Activated CD8-positive, alpha-beta memory T cell treated with anti-CD3 and anti-CD28 coated beads, Interleukin-2, amount 10 ng/mL, durations not matched to agents 7 days and 5 days (primary cell): ENCODE measurements around the gene TMPRSS2. TPM values are rescaled to one million over a fixed set of nuclear protein-coding genes. Genes with fewer than 3 reads are reported as not detected.

ENCODE experiments used
- ATAC-seq: fragments of 150-1000 bp; cut with Tn5 transposase; one replicate; pipeline ENCODE4 v1.10.0; 2021; ENCODE audit warnings: moderate library complexity
- CTCF ChIA-PET: fragments of 350-600 bp; sonication (Branson Sonifier 250); formaldehyde crosslinking; loops from one replicate; lab custom pipeline; 2021; ENCODE audit warnings: antibody characterized with exemption; lab: Charles Lee
- DNase-seq: peaks from one replicate; pipeline ENCODE4 v3.0.0-alpha.2; 2020
- H3K27ac Mint-ChIP-seq: one replicate; pipeline ENCODE4 v1.8.0; 2021; ENCODE audit warnings: mild to moderate bottlenecking, mixed read lengths
- H3K27me3 Mint-ChIP-seq: one replicate; pipeline ENCODE4 v1.8.0; 2021; ENCODE audit warnings: mixed read lengths
- H3K36me3 Mint-ChIP-seq: one replicate; pipeline ENCODE4 v1.8.0; 2021; ENCODE audit warnings: mild to moderate bottlenecking, mixed read lengths
- H3K4me1 Mint-ChIP-seq: one replicate; pipeline ENCODE4 v1.8.0; 2021; ENCODE audit warnings: mixed read lengths
- H3K4me3 Mint-ChIP-seq: one replicate; pipeline ENCODE4 v1.8.0; 2021; ENCODE audit warnings: mild to moderate bottlenecking, moderate library complexity, mixed read lengths
- H3K9me3 Mint-ChIP-seq: one replicate; pipeline ENCODE4 v1.8.0; 2022; ENCODE audit warnings: low read depth, mixed read lengths
- total RNA-seq, 2 experiments: library from RNA; stranded (reverse); gene quantifications; one replicate each; pipeline ENCODE4 v1.2.3, GENCODE V29; 2021

Gene TMPRSS2
- total RNA-seq, 2 experiments from 2014 or later: not detected

- no peak for ATAC-seq
- Mint-ChIP-seq H3K4me3 (no peak overlapping the region), H3K36me3 (peaks cover 21% of the 10 kb centered on the region), H3K27me3 (peaks cover 14% of the 10 kb centered on the region), H3K27ac (no peak overlapping the region), H3K4me1 (peaks cover 16% of the 10 kb centered on the region), H3K9me3 (no peaks in the 10 kb centered on the region)
- CTCF ChIA-PET: no interaction called here
- no peak for DNase-seq
Observed at GRCh38 chr21:41465176-41465781, 42.7 kb downstream of the TMPRSS2 start.

GRCh38 chr21:41460578-41461527, 47.1 kb downstream of the TMPRSS2 start:
- peaks cover 61% of the 10 kb centered on the region for H3K36me3 Mint-ChIP-seq
- DNase-seq (peak; percentile 69), ATAC-seq (peak; percentile 73)
- CTCF ChIA-PET: interaction anchor here (0.7 to 1.4 kb wide), 3 partner anchors 84 to 178 kb away, joined by 3 to 12 read pairs (median 3); no protein-coding TSS in a partner anchor
- no peak overlapping the region for H3K4me3 Mint-ChIP-seq
- H3K9me3 Mint-ChIP-seq: no peaks in the 10 kb centered on the region
- no peaks in the 10 kb centered on the region for H3K27me3 Mint-ChIP-seq
- H3K4me1 Mint-ChIP-seq: peaks cover 14% of the 10 kb centered on the region
- peak overlapping the region; percentile 35 for H3K27ac Mint-ChIP-seq

GRCh38 chr21:41459884-41460534, 47.9 kb downstream of the TMPRSS2 start:
- H3K9me3 Mint-ChIP-seq: no peaks in the 10 kb centered on the region
- CTCF ChIA-PET: interaction anchor here (0.7 to 1.4 kb wide), 3 partner anchors 83 to 177 kb away, joined by 3 to 12 read pairs (median 3); no protein-coding TSS in a partner anchor
- H3K27ac Mint-ChIP-seq: peak overlapping the region; percentile 41
- H3K27me3 Mint-ChIP-seq: no peaks in the 10 kb centered on the region
- peak; percentile 17 for ATAC-seq
- H3K4me1 Mint-ChIP-seq: peaks cover 14% of the 10 kb centered on the region
- H3K36me3 Mint-ChIP-seq: peaks cover 68% of the 10 kb centered on the region
- H3K4me3 Mint-ChIP-seq: no peak overlapping the region
- DNase-seq: no peak

GRCh38 chr21:41458559-41458958, 49.4 kb downstream of the TMPRSS2 start:
- Mint-ChIP-seq H3K9me3 (no peaks in the 10 kb centered on the region), H3K27me3 (no peaks in the 10 kb centered on the region), H3K36me3 (peaks cover 71% of the 10 kb centered on the region), H3K27ac (no peak overlapping the region), H3K4me3 (no peak overlapping the region), H3K4me1 (peaks cover 19% of the 10 kb centered on the region)
- DNase-seq: no peak
- ATAC-seq: no peak
- CTCF ChIA-PET: interaction anchor here (1.1 kb wide), 1 partner anchor 91 kb away, joined by 3 read pairs; no protein-coding TSS in a partner anchor

- ATAC-seq: no peak
- no peaks in the 10 kb centered on the region for H3K27me3 Mint-ChIP-seq
- peaks cover 75% of the 10 kb centered on the region for H3K36me3 Mint-ChIP-seq
- H3K9me3 Mint-ChIP-seq: no peaks in the 10 kb centered on the region
- H3K4me3 Mint-ChIP-seq: no peak overlapping the region
- H3K4me1 Mint-ChIP-seq: peaks cover 23% of the 10 kb centered on the region
- CTCF ChIA-PET: interaction anchor here (1.1 kb wide), 1 partner anchor 91 kb away, joined by 3 read pairs; no protein-coding TSS in a partner anchor
- no peak for DNase-seq
- H3K27ac Mint-ChIP-seq: no peak overlapping the region
Observed at GRCh38 chr21:41458121-41458520, 49.8 kb downstream of the TMPRSS2 start.

GRCh38 chr21:41453761-41454160, 54.2 kb downstream of the TMPRSS2 start:
- H3K4me1 Mint-ChIP-seq: peaks cover 18% of the 10 kb centered on the region
- H3K27ac Mint-ChIP-seq: peak overlapping the region; percentile 21
- H3K36me3 Mint-ChIP-seq: peaks cover 89% of the 10 kb centered on the region
- no peak overlapping the region for H3K4me3 Mint-ChIP-seq
- DNase-seq (no peak), ATAC-seq (no peak)
- H3K27me3 Mint-ChIP-seq: no peaks in the 10 kb centered on the region
- H3K9me3 Mint-ChIP-seq: no peaks in the 10 kb centered on the region
- CTCF ChIA-PET: interaction anchor here (1.8 kb wide), 1 partner anchor 170 kb away, joined by 7 read pairs; no protein-coding TSS in a partner anchor

DNA sequence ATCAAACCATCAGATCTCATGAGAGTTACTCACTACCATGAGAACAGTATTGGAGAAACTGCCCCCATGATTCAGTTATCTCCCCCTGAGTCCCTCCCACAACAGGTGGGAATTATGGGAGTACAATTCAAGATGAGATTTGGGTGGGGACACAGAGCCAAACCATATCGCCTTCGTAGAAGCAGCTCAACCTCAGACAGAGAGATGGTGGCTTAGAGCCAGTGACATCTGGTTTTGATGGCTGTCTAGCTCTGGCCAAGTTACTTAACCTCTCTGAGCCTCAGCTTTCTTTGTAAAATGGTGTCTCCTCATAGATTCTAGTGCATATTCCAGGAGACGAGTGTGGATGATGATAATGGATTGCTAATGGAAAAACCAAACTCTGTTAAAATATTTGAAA, 54.8 kb downstream of the TMPRSS2 start:
- H3K4me3 Mint-ChIP-seq: no peak overlapping the region
- no peaks in the 10 kb centered on the region for H3K9me3 Mint-ChIP-seq
- H3K27ac Mint-ChIP-seq: no peak overlapping the region
- DNase-seq: no peak
- H3K4me1 Mint-ChIP-seq: peaks cover 19% of the 10 kb centered on the region
- ATAC-seq: no peak
- no peaks in the 10 kb centered on the region for H3K27me3 Mint-ChIP-seq
- CTCF ChIA-PET: interaction anchor here (1.4 kb wide), 1 partner anchor 170 kb away, joined by 5 read pairs; no protein-coding TSS in a partner anchor
- H3K36me3 Mint-ChIP-seq: peaks cover 88% of the 10 kb centered on the region

- ATAC-seq (no peak), DNase-seq (no peak)
- H3K36me3 Mint-ChIP-seq: peaks cover 86% of the 10 kb centered on the region
- CTCF ChIA-PET: interaction anchor here (1.4 kb wide), 1 partner anchor 169 kb away, joined by 5 read pairs; no protein-coding TSS in a partner anchor
- no peaks in the 10 kb centered on the region for H3K27me3 Mint-ChIP-seq
- no peak overlapping the region for H3K4me3 Mint-ChIP-seq
- H3K27ac Mint-ChIP-seq: peak overlapping the region; percentile 34
- peaks cover 20% of the 10 kb centered on the region for H3K4me1 Mint-ChIP-seq
- H3K9me3 Mint-ChIP-seq: no peaks in the 10 kb centered on the region
Observed at GRCh38 chr21:41451753-41452676, 55.9 kb downstream of the TMPRSS2 start.

DNA sequence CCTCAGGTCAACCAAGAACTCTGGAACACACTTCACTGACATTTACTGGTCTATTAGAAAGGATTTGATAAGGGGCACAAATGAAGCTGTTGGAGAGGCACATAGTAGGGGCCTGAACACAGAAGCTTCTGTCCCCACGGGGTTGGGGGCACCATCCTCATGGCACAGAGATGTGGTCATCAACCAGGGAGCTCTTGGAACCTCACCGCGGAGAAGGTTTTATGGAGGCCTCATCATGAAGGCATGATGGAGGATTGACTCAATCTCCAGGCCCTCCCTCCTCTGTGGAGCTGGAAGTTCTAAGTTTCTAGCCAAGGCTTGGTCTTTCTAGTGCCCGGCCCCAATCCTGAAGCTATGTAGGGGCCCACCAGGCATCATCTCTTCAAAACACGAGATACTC, 58.3 kb downstream of the TMPRSS2 start:
- CTCF ChIA-PET: no interaction called here
- ATAC-seq (no peak), DNase-seq (no peak)
- no peak overlapping the region for H3K4me3 Mint-ChIP-seq
- peaks cover 90% of the 10 kb centered on the region for H3K36me3 Mint-ChIP-seq
- no peaks in the 10 kb centered on the region for H3K9me3 Mint-ChIP-seq
- peaks cover 22% of the 10 kb centered on the region for H3K4me1 Mint-ChIP-seq
- H3K27me3 Mint-ChIP-seq: no peaks in the 10 kb centered on the region
- H3K27ac Mint-ChIP-seq: no peak overlapping the region

DNA sequence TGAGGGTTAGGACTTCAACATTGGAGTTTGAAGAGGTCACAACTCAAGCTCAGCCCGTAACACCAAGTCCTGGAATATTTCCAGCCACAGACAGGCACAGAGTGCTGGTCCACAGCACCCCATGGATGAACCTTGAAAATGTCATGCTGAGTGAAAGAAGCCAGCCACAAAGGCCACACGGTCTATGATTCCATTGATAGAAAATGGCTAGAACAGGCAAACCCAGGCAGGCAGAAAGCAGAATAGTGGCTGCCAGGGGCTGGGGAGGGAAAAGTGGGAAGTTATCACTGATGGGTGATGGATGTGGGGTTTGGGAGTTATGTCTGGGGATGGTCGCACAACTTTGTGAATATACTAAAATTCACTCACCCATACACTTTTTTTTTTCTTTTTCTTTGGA, 60.6 kb downstream of the TMPRSS2 start:
- CTCF ChIA-PET: interaction anchor here (0.9 kb wide), 1 partner anchor 164 kb away, joined by 3 read pairs; no protein-coding TSS in a partner anchor
- Mint-ChIP-seq H3K9me3 (no peaks in the 10 kb centered on the region), H3K4me1 (peaks cover 15% of the 10 kb centered on the region), H3K27me3 (no peaks in the 10 kb centered on the region), H3K4me3 (no peak overlapping the region), H3K36me3 (peaks cover 88% of the 10 kb centered on the region), H3K27ac (no peak overlapping the region)
- ATAC-seq (no peak), DNase-seq (no peak)

GRCh38 chr21:41446586-41446985, 61.4 kb downstream of the TMPRSS2 start:
- peaks cover 89% of the 10 kb centered on the region for H3K36me3 Mint-ChIP-seq
- no peaks in the 10 kb centered on the region for H3K9me3 Mint-ChIP-seq
- H3K4me1 Mint-ChIP-seq: peaks cover 17% of the 10 kb centered on the region
- no peak for ATAC-seq
- CTCF ChIA-PET: interaction anchor here (0.9 kb wide), 1 partner anchor 163 kb away, joined by 3 read pairs; no protein-coding TSS in a partner anchor
- no peaks in the 10 kb centered on the region for H3K27me3 Mint-ChIP-seq
- H3K27ac Mint-ChIP-seq: peak overlapping the region; percentile 5
- DNase-seq: no peak
- H3K4me3 Mint-ChIP-seq: no peak overlapping the region

DNA sequence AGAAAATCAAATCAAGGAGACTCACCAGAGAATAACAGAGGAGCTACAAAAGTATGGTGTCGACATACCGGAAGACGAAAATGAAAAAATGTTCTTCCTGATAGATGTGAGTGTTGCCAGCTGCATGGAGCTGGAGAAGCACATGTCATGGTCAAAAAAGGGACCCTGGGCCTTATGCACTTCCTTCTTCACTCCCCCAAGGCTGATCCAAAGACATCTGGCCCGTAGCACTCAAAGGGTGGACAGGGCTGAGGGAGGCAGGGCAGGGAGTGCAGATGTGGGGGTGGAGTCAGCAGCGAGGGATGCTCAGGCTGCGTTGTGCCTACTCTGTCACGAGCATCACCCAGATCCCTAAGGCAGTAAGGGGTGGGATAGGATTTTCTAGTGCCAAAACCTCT, 62.5 kb downstream of the TMPRSS2 start:
- H3K27ac Mint-ChIP-seq: peak overlapping the region; percentile 45
- no peaks in the 10 kb centered on the region for H3K9me3 Mint-ChIP-seq
- peaks cover 22% of the 10 kb centered on the region for H3K4me1 Mint-ChIP-seq
- H3K36me3 Mint-ChIP-seq: peaks cover 89% of the 10 kb centered on the region
- H3K4me3 Mint-ChIP-seq: no peak overlapping the region
- CTCF ChIA-PET: no interaction called here
- ATAC-seq (no peak), DNase-seq (no peak)
- H3K27me3 Mint-ChIP-seq: no peaks in the 10 kb centered on the region
